Keratinocyte (primary cell): ENCODE measurements around the gene SIGLEC11.

Experiments used
- CTCF ChIP-seq, 3 experiments: IDR thresholded peaks in 1 of 3; conservative IDR thresholded peaks in 1 of 3; optimal IDR thresholded peaks in 1 of 3; 2 replicates in 2 of 3; 3 replicates in 1 of 3; pipeline versions ENCODE3 to v1.5.1; 2011; ENCODE audit warnings: low read length in 3 of 3, mild to moderate bottlenecking in 3 of 3, moderate library complexity in 2 of 3, control low read depth in 1 of 3, inconsistent platforms in 1 of 3; ENCODE audit not compliant: insufficient read depth in 2 of 3; ENCODE audit errors: extremely low read depth in 1 of 3
- EZH2 ChIP-seq: IDR thresholded peaks from one replicate; pipeline ENCODE4 v1.6.1; 2012; ENCODE audit warnings: inconsistent platforms, mild to moderate bottlenecking, low read length, moderate library complexity

GRCh38 chr19:49936549-49936948, 24.4 kb downstream of the SIGLEC11 start:
- TF ChIP-seq CTCF (optimal IDR thresholded peaks at IDR 0.05 in 1 of 3, IDR thresholded peaks at IDR 0.05 in 1 of 3, conservative IDR thresholded peaks at IDR 0.05 in 1 of 3; ENCODE audit: extremely low read depth in 1 of 3, insufficient read depth in 2 of 3, low read length in 3 of 3) = no peak
- TF ChIP-seq EZH2 = no peak
